ENCODE measurements around the gene MITF. TPM values are rescaled to one million over a fixed set of nuclear protein-coding genes. Genes with fewer than 3 reads are reported as not detected.

MITF gene
- total RNA-seq, 1 experiment from 2014 or later, result 1.9 TPM

GRCh38 chr3:69929019-69929418, 189.8 kb downstream of the MITF start:
- Histone ChIP-seq H3K4me3 (replicated peaks in 1 of 2; ENCODE audit: low read depth in 1 of 2, low read length in 2 of 2) (no peak overlapping the region), H3K36me3 (ENCODE audit: control insufficient read depth in 1 of 2, insufficient read depth in 2 of 2, low read length in 2 of 2) (no peaks in the 10 kb centered on the region), H3K9me2 (ENCODE audit: insufficient read depth) (no peaks in the 10 kb centered on the region), H3K79me2 (ENCODE audit: insufficient read depth, low read length) (no peaks in the 10 kb centered on the region), H3K4me2 (ENCODE audit: low read length) (no peak overlapping the region), H3K9ac (ENCODE audit: low read length) (no peak overlapping the region), H3K27me3 (ENCODE audit: insufficient read depth, low read length) (no peaks in the 10 kb centered on the region; the same call in 1 of the 2 replicates), H2AFZ (ENCODE audit: low read depth, low read length, poor library complexity, severe bottlenecking) (no peak overlapping the region), H3K27ac (ENCODE audit: low read depth, low read length) (no peak overlapping the region), H3K9me3 (ENCODE audit: control insufficient read depth in 1 of 2, insufficient read depth in 1 of 2, low read depth in 1 of 2, low read length in 2 of 2) (no peaks in the 10 kb centered on the region), H3K4me1 (ENCODE audit: control insufficient read depth in 1 of 2, insufficient read depth in 2 of 2, low read length in 2 of 2) (no peaks in the 10 kb centered on the region), H4K20me1 (ENCODE audit: insufficient read depth) (no peaks in the 10 kb centered on the region)
- intact Hi-C loops (cut with micrococcal nuclease), result no loop called here
- POLR2A ChIA-PET, result no interaction called here
- CTCF ChIA-PET, result no interaction called here
- no TSS peak for BruUV-seq (replicated peaks)
- DNase-seq (ENCODE audit: low read depth, low spot score) (no peak), ATAC-seq (no peak)
- RAD21 ChIA-PET (ENCODE audit: low non-redundant PET in 1 of 2, low total read pairs in 2 of 2, uncharacterized antibody in 2 of 2, unreplicated experiment in 2 of 2), result no interaction called here
- TF ChIP-seq EZH2phosphoT487 (IDR thresholded peaks at IDR 0.05; ENCODE audit: borderline replicate concordance) (no peak), POLR2AphosphoS5 (IDR thresholded peaks at IDR 0.05; ENCODE audit: low read depth, low read length) (no peak), SIN3A (IDR thresholded peaks at IDR 0.05; ENCODE audit: low read depth) (no peak), JUND (IDR thresholded peaks at IDR 0.05) (no peak), REST (IDR thresholded peaks at IDR 0.05; ENCODE audit: low read depth) (no peak), EZH2 (IDR thresholded peaks at IDR 0.05) (no peak), YY1 (IDR thresholded peaks at IDR 0.05; ENCODE audit: extremely low read depth, insufficient replicate concordance, low read depth, low read length) (no peak), SRF (IDR thresholded peaks at IDR 0.05; ENCODE audit: low read depth) (no peak), ELF1 (IDR thresholded peaks at IDR 0.05; ENCODE audit: borderline replicate concordance, low read depth) (no peak), ZFX (IDR thresholded peaks at IDR 0.05) (no peak), TCF7L2 (IDR thresholded peaks at IDR 0.05; ENCODE audit: borderline replicate concordance, extremely low read depth, insufficient read depth, insufficient read length) (no peak), CBX3 (IDR thresholded peaks at IDR 0.05; ENCODE audit: low read depth) (no peak), POLR2A (IDR thresholded peaks at IDR 0.05; ENCODE audit: borderline replicate concordance, extremely low read depth, insufficient read depth, insufficient read length) (no peak), CEBPB (IDR thresholded peaks at IDR 0.05; ENCODE audit: low read depth) (no peak)

All from HCT116 (cell line).